HG03066 (cell line): ENCODE results near the gene GCNT2.
"Not testable (repeated sequence)": the region's sequence is repeated elsewhere in the genome, so short reads cannot be mapped to it uniquely, and the experiment has no call there.

Experiments
- ATAC-seq: cut with Tn5 transposase; IDR thresholded peaks from one replicate; pipeline ENCODE4 v1.9.1; 2021; ENCODE audit warnings: low read depth; ENCODE audit not compliant: unreplicated experiment

GCNT2 gene

GRCh38 chr6:10521104-10521808, at the start of gene GCNT2:
Gene GCNT2, plus strand, starts transcription at chr6:10521351. Its CDS starts 7,561 bp downstream, at chr6:10528912.
- ATAC-seq, result peak; percentile 43

DNA sequence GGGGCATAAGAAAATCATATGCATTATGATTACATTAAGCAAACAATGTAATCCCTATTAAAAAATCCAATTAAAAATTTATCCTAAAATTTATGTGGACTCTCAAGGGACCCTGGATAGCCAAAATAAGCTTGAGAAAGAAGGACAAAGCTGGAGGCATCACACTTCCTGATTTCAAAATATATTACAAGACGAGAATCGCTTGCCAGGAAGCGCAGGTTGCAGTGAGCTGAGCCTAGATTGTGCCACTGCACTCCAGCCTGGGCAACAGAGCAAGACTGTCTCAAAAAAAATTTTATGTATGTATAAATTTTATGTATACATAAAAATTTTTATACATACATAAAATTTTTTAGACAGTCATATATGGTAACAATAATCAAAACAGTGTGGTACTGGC, 48.5 kb upstream of the GCNT2 start:
- no peak for ATAC-seq

DNA sequence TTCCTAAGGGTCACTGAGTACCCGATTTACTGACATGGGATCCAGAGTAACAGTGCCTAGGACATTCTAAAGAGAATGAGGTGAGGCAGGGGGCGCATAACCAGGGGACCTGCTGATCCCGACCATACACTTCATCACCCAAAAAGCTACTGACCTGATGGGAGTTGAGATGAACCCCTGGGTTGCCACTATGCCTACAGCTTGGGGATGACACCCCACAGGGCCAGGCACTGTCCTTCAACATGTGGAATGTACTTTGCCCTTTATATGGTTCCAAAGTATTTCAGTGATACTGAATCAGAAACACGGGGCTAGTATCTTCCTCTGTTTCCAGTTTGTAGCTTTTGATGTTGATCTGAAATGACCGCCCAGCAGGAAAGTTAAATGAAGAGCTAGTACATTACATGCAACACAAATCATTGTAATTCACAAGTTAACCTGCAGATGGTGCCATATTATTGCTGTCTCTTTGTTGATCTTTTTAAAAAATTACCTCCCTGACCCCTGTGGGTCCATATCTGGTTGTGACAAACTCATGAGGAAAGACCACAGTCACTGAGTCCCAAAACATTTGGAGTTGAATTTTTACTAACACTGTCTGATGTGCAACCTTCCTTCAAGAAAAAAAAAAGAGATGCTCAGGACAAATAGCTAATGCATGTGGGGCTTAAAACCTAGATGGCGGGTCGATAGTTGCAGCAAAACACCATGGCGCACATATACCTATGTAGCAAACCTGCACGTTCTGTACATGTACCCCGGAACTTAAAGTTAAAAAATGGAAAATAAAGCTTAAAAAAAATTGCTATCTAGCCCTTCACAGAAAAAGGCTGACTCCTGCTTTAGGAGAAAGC, 42.7 kb upstream of the GCNT2 start:
- no peak for ATAC-seq

DNA sequence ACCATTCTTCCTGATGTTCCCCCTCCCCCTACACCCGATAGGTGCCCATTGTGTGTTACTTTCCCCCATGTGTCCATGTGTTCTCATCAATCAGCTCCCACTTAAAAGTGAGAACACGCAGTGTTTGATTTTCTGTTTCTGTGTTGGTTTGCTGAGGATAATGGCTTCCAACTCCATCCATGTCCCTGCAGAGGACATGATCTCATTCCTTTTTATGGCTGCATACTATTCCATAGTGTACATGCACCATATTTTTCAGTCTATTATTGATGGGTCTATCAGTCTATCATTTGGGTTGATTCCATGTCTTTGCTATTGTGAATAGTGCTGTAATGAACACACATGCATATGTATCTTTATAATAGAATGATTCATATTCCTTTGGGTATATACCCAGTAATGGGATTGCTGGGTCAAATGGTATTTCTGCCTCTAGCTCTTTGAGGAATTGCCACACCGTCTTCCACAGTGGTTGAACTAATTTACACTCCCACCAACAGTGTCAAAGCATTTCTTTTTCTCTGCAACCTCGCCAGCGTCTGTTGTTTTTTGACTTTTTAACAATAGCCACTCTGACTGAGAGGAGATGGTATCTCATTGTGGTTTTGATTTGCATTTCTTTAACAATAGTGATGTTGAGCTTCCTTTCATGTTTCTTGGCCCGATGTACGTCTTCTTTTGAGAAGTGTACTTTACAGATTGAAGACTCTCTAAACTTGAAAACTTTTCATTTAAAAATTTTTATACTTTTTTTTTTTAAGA, 41.0 kb upstream of the GCNT2 start:
- ATAC-seq, result no peak

GRCh38 chr6:10481101-10481500, 40.0 kb upstream of the GCNT2 start:
- no peak for ATAC-seq

- ATAC-seq, result no peak
These were observed 38.4 kb upstream of the GCNT2 start for GRCh38 chr6:10482636-10483257.

DNA sequence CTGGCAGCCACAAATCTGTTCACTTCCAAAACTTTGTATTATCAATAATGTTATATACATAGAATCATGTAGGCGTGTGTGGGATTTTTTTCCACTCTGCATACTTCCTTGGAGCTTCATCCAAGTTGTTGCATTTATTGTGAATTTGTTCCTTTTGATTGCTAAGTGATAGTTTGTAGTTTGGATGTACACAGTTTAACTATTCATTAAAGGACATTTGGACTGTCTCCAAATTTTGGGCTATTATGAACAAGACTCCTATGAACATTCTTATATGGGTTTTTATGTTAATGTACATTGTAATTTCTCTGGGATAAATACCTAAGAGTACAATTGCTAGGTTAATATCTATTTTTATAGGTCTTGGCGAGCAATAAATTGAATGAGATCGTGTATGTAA, 36.2 kb upstream of the GCNT2 start:
- no peak for ATAC-seq

DNA sequence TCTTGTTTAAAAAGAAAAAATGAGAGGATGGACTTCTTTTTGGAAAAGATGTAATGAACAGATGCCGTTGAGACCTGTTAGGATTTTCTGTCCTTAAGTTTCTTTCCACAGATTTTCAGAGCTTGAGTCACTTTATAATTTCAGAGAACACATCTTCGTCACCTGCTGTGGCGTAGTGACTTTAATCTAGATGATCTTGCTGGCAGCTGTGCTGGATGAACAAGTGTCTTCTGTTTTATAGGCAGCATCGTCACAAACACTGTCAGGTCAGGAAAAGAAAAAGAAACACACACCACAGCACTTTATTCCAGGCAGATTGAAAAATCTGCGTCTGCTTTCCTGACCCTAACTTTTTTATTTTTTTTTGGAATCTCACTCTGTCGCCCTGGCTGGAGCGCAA, 35.7 kb upstream of the GCNT2 start:
- no peak for ATAC-seq

- ATAC-seq, result no peak
These were observed 34.9 kb upstream of the GCNT2 start for GRCh38 chr6:10486215-10486614.

GRCh38 chr6:10486944-10487588, 34.1 kb upstream of the GCNT2 start:
- ATAC-seq, result not testable (repeated sequence)

DNA sequence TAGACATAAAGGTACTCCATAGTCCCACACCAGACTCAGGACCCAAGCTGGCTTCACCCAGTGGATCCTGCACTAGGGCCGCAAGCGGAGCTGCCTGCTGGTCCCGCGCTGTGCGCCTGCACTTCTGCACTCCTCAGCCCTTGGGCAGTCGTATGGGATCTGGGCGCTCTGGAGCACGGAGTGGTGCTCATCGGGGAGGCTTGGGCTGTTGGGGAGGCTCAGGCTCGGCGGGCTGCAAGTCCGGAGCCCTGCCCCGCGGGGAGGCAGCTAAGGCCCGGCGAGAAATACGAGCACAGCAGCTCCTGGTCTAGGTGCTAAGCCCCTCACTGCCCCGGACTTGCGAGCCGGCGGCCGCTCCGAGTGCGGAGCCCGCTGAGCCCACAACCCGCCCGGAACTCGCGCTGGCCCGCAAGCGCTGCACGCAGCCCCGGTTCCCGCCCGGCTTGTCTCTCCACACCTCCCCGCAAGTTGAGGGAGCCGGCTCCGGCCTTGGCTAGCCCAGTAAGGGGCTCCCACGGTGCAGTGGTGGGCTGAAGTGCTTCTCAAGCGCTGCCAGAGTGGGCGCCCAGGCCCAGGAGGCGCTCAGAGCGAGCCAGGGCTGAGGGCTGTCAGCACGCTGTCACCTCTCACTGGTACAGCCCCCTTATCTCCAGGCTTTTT, 33.4 kb upstream of the GCNT2 start:
- no peak for ATAC-seq

GRCh38 chr6:10491463-10491862, 29.7 kb upstream of the GCNT2 start:
- no peak for ATAC-seq

DNA sequence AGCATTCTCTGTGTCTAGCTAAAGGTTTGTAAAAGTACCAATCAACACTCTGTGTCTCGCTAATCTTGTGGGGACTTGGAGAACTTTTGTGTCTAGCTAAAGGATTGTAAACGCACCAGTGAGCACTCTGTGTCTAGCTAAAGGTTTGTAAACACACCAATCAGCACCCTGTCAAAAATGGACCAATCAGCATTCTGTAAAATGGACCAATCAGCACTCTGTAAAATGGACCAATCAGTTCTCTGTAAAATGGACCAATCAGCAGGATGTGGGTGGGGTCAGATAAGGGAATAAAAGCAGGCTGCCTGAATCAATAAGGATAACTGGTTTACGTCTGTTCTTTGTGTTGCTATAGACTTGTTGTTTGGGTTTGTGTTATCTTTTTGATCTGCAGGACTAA, 29.2 kb upstream of the GCNT2 start:
- not testable (repeated sequence) for ATAC-seq

DNA sequence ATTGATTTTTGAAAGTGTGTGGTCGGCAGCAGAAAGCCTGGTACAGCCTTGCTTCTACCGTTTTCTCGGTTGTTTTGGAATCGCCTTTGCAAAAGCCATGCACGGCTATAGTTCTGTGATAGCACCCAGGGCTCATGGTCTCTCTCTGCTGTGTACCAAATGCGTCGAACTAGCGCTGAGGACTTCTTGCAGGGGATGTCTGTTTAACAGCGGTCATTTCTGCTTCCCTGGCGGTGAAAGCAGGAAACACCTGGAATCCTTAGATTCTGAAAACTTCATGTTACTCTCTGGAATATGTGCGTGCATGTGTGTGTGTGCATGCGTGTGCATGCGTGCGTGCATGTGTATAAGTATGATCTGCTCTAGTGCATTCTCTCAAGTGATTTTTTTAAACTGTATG, 26.1 kb upstream of the GCNT2 start:
- ATAC-seq, result no peak

- no peak for ATAC-seq
These were observed 15.6 kb upstream of the GCNT2 start for GRCh38 chr6:10505529-10505928.

DNA sequence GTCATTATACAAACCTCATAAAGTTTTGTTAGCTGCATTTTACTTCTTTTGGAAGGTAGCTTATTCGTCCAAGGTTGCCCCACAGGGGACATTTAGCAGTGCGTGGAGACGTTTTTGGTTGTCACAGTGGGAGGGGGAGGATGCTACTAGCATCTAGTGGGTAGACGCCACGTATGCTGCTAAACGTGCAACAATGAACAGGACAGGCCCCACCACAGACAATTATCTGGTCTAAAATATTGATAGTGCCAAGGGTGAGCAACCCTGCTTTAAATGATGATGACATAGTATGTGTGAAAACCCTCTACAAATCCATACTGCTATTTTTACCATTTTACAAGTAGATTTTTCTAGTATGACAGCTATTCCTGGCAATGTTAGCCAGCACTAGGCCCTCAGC, 13.9 kb upstream of the GCNT2 start:
- ATAC-seq, result no peak

DNA sequence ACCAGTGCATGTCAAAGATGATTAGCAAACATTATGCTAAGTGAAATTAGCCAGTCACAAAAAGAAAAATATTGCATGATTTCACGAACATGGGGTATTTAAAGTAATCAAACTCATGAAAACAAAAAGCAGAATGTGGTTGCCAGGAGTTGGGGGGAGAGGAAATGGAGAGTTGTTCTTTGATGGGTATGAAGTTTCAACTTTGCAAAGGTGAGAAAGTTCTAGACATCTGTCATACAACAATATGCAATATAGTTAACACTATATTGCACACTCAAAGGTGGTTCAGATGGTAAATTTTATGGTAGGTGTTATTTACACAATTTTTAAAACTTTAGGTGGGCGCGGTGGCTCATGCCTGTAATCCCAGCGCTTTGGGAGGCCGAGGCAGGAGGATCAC, 13.4 kb upstream of the GCNT2 start:
- ATAC-seq, result no peak

DNA sequence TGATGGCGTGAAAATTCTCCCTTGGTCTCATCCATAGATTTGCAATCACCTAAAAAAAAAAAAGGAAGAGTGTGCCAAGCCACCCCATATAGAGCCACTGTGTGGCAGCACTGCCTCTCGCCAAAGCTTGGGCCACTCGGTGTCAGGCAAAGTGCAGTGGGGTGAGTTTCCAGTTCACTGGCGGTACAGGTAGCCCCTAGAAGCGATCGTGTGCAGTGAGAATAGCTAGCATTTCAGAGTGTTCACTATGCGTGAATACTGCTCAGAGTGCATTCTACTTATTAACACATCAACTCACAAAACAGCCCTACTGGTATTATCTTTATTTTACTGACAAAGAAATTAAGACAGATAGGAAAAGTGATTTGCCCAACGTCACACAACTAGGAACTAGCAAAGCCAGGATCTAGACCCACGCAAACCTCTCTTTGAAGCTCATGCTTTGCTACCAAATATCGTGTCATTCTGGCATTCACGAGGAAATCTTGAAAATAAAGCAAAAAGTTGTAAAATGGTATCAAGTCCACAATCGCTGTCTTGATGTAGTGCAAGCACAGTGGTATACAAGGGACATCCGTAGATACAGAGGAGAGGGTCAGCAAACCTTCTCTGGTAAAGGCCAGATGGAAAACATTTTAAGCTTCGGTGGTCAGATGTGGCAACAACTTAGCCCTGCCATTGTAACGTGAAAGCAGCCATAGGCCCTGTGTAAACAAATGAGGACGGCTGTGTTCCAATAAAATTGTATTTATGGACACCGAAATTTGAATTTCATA, 10.4 kb upstream of the GCNT2 start:
- peak; percentile 99 for ATAC-seq

DNA sequence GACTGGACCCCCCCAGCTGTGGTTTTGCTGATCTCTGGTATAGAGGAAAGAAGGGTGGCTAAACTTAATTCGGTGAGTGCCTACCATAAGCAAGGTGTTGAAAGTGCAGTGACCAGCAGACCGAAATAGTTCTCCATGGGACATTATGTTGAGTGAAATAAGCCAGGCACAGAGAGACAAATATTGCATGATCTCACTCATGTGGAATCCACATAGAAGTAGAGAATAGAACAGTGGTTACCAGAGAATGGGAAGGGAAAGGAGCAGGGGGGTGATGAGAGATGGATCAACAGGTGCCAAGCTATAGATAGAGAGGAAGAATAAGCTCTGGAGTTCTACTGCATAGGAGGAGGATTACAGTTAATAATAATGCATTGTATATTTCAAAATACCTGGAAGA, 9.7 kb upstream of the GCNT2 start:
- no peak for ATAC-seq
